HepG2 (cell line): ENCODE measurements around the gene MACROH2A1. TPM values are rescaled to one million over a fixed set of nuclear protein-coding genes. Genes with fewer than 3 reads are reported as not detected.

Source experiments
- AGO1 ChIP-seq: fragments of 200-400 bp; formaldehyde crosslinking; IDR thresholded peaks from 2 replicates; pipeline ENCODE4 v1.6.1; 2017; ENCODE audit warnings: mild to moderate bottlenecking, low read depth, low read length, moderate library complexity; ENCODE audit not compliant: poor library complexity, severe bottlenecking
- EP300 ChIP-seq, 3 experiments: sonication (generic) in 1 of 3; formaldehyde crosslinking in 1 of 3; IDR thresholded peaks; 2 replicates each; pipeline versions ENCODE4 v1.5.1 to v1.6.1; 2011 to 2020; ENCODE audit warnings: low read depth in 2 of 3, low read length in 2 of 3, borderline replicate concordance in 1 of 3, improper control_type of control experiment in 1 of 3, mild to moderate bottlenecking in 1 of 3, missing genetic modification reagents in 1 of 3, moderate library complexity in 1 of 3
- GATA4 ChIP-seq: sonication (generic); IDR thresholded peaks from 2 replicates; pipeline ENCODE4 v1.6.1; 2016; ENCODE audit warnings: antibody characterized with exemption, low read depth, borderline replicate concordance
- GZF1 ChIP-seq: sonication (generic); formaldehyde crosslinking; IDR thresholded peaks from 2 replicates; pipeline ENCODE4 v1.5.1; 2020; ENCODE audit warnings: mild to moderate bottlenecking, missing genetic modification reagents
- MAX ChIP-seq: IDR thresholded peaks from 2 replicates; pipeline ENCODE4 v1.6.1; 2012; ENCODE audit warnings: inconsistent platforms
- MTERF4 ChIP-seq: sonication (generic); formaldehyde crosslinking; IDR thresholded peaks from 2 replicates; pipeline ENCODE4 v1.8.0; 2023; ENCODE audit warnings: mild to moderate bottlenecking, missing genetic modification reagents
- NFATC3 ChIP-seq: sonication (generic); formaldehyde crosslinking; IDR thresholded peaks from 2 replicates; pipeline ENCODE4 v1.5.1; 2020; ENCODE audit warnings: mild to moderate bottlenecking, missing genetic modification reagents
- NFIB ChIP-seq: sonication (generic); formaldehyde crosslinking; IDR thresholded peaks from 2 replicates; pipeline ENCODE4 v1.9.0; 2021; ENCODE audit warnings: missing genetic modification reagents, mild to moderate bottlenecking, borderline replicate concordance
- PAX8 ChIP-seq: sonication (generic); formaldehyde crosslinking; IDR thresholded peaks from 2 replicates; pipeline ENCODE4 v1.8.0; 2022; ENCODE audit warnings: mild to moderate bottlenecking, missing genetic modification reagents, borderline replicate concordance
- SMAD9 ChIP-seq: sonication (generic); formaldehyde crosslinking; IDR thresholded peaks from 2 replicates; pipeline ENCODE4 v1.5.1; 2020; ENCODE audit warnings: mild to moderate bottlenecking, missing genetic modification reagents
- SMC3 ChIP-seq: IDR thresholded peaks from 2 replicates; pipeline ENCODE4 v1.6.1; 2011; ENCODE audit warnings: low read length, improper control_type of control experiment
- TOPORS ChIP-seq: sonication (generic); formaldehyde crosslinking; IDR thresholded peaks from 2 replicates; pipeline ENCODE4 v1.8.0; 2023; ENCODE audit warnings: mild to moderate bottlenecking, missing genetic modification reagents
- XBP1 ChIP-seq: sonication (generic); formaldehyde crosslinking; IDR thresholded peaks from 2 replicates; pipeline ENCODE4 v1.5.0; 2020; ENCODE audit warnings: missing genetic modification reagents
- ZC3H4 ChIP-seq: sonication (generic); formaldehyde crosslinking; IDR thresholded peaks from 2 replicates; pipeline ENCODE4 v1.4.0; 2020; ENCODE audit warnings: missing genetic modification reagents, borderline replicate concordance
- ZNF407 ChIP-seq: sonication (generic); formaldehyde crosslinking; IDR thresholded peaks from one replicate; pipeline ENCODE4 v1.5.1; 2020; ENCODE audit warnings: mild to moderate bottlenecking, missing genetic modification reagents; ENCODE audit errors: not compliant biosample characterization
- ZNF484 ChIP-seq: sonication (generic); formaldehyde crosslinking; IDR thresholded peaks from 2 replicates; pipeline ENCODE4 v1.5.1; 2020; ENCODE audit warnings: mild to moderate bottlenecking, low read depth, missing genetic modification reagents, borderline replicate concordance
- ZNF720 ChIP-seq: sonication (generic); formaldehyde crosslinking; IDR thresholded peaks from 2 replicates; pipeline ENCODE4 v1.4.0; 2020; ENCODE audit warnings: missing genetic modification reagents
- ZNF841 ChIP-seq: sonication (generic); formaldehyde crosslinking; IDR thresholded peaks from 2 replicates; pipeline ENCODE4 v1.8.1; 2023; ENCODE audit warnings: missing genetic modification reagents, borderline replicate concordance
- polyA plus RNA-seq, 8 experiments: library from polyadenylated mRNA; depleted of rRNA in 3 of 8; stranded (reverse) in 7 of 8; unstranded in 1 of 8; fragments of >200 nt; fragmentation: Illumina TruSeq in 4 of 8; extraction: Trizol in 4 of 8; gene quantifications; 2 replicates each; pipeline versions ENCODE4 v1.2.1 to v1.2.3, GENCODE V29; 2011 to 2016; ENCODE audit warnings: low read depth in 4 of 8, missing spikeins in 1 of 8, mixed read lengths in 1 of 8; ENCODE audit not compliant: insufficient read depth in 1 of 8
- total RNA-seq, 5 experiments: library from RNA; depleted of rRNA; stranded (reverse); fragments of >200 nt; fragmentation: Illumina TruSeq; extraction: Trizol; gene quantifications; 2 replicates each; pipeline ENCODE4 v1.2.3, GENCODE V29; 2016; ENCODE audit warnings: low read depth in 1 of 5
- TF ChIP-seq, protein P1 (sequence below): sonication (generic); IDR thresholded peaks from 2 replicates; pipeline ENCODE4 v1.6.1; 2016; ENCODE audit warnings: low read depth, borderline replicate concordance

The MACROH2A1 gene
- total and polyA plus RNA-seq, 2 of the 13 experiments (the other 11 are each of a cell fraction or from before 2014, with no cell fraction given): 69.1 to 158 TPM

- TF ChIP-seq, protein P1, sequence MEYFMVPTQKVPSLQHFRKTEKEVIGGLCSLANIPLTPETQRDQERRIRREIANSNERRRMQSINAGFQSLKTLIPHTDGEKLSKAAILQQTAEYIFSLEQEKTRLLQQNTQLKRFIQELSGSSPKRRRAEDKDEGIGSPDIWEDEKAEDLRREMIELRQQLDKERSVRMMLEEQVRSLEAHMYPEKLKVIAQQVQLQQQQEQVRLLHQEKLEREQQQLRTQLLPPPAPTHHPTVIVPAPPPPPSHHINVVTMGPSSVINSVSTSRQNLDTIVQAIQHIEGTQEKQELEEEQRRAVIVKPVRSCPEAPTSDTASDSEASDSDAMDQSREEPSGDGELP: no peak
- TF ChIP-seq ZNF484 (CRISPR knock-in tag) (0 out of 2 replicates have a peak, but pooled peaks have one; percentile 39), GATA4 (no peak), MTERF4 (peak; percentile 77; the same call in 1 of the 2 replicates), EP300 (IDR thresholded peaks at IDR 0.05; ENCODE audit: low read depth in 2 of 2, low read length in 2 of 2) (0 out of 4 replicates have a peak, but pooled peaks of 1 of the 2 experiments have one; percentile 36), EP300 (CRISPR knock-in tag; IDR thresholded peaks at IDR 0.05; ENCODE audit: borderline replicate concordance) (no peak), MAX (0 out of 2 replicates have a peak, but pooled peaks have one; percentile 23), ZNF407 (CRISPR knock-in tag) (no peak), SMAD9 (CRISPR knock-in tag) (no peak), ZC3H4 (CRISPR knock-in tag) (no peak), XBP1 (CRISPR knock-in tag) (no peak), NFIB (CRISPR knock-in tag) (no peak), NFATC3 (no peak), ZNF720 (CRISPR knock-in tag) (no peak), SMC3 (no peak), GZF1 (CRISPR knock-in tag) (no peak), PAX8 (CRISPR knock-in tag) (no peak), ZNF841 (CRISPR knock-in tag) (no peak), AGO1 (no peak), TOPORS (CRISPR knock-in tag) (no peak)
These were observed 74.0 kb downstream of the MACROH2A1 start (continued) for GRCh38 chr5:135324897-135325650.
